H1 (cell line): ENCODE measurements around the gene TBP. TPM values are rescaled to one million over a fixed set of nuclear protein-coding genes. Genes with fewer than 3 reads are reported as not detected.

Experiments
- CTCF ChIA-PET: fragments of 300-600 bp; sonication (Branson Sonifier 250); formaldehyde crosslinking; loops from one replicate; lab custom pipeline; 2021; ENCODE audit not compliant: partially characterized antibody; lab: Charles Lee
- POLR2A ChIA-PET: fragments of 300-600 bp; sonication (Branson Sonifier 250); formaldehyde crosslinking; loops from one replicate; lab custom pipeline; 2021; ENCODE audit warnings: inconsistent platforms; ENCODE audit not compliant: partially characterized antibody; lab: Charles Lee
- DNase-seq, 2 experiments: peaks; one replicate each; pipeline versions ENCODE4 v3.0.0 to v3.0.0-alpha.2; 2010 to 2022; ENCODE audit warnings: low spot score in 2 of 2, low read depth in 1 of 2, mixed read lengths in 1 of 2
- FAIRE-seq: peaks from 2 replicates; lab custom pipeline; 2011; peaks lifted over from hg19 to GRCh38; lab: Jason Lieb, UNC
- H2AFZ ChIP-seq: 2 replicates; pipeline ENCODE4 v1.8.1; 2012; ENCODE audit warnings: low read length, inconsistent platforms
- H2AK5ac ChIP-seq: 2 replicates; pipeline ENCODE4 v1.6.1; 2013; ENCODE audit warnings: low read depth, low read length
- H2BK120ac ChIP-seq: replicated peaks from 2 replicates; pipeline ENCODE3; 2013; ENCODE audit warnings: low read depth, low read length, inconsistent platforms
- H2BK12ac ChIP-seq: 2 replicates; pipeline ENCODE4 v1.6.1; 2013; ENCODE audit warnings: low read depth, low read length
- H2BK15ac ChIP-seq: 2 replicates; pipeline ENCODE4 v1.6.1; 2013; ENCODE audit warnings: low read length
- H2BK20ac ChIP-seq: 2 replicates; pipeline ENCODE4 v1.6.1; 2013; ENCODE audit warnings: low read length
- H2BK5ac ChIP-seq: 2 replicates; pipeline ENCODE4 v1.6.1; 2013; ENCODE audit warnings: low read depth, low read length
- H3K14ac ChIP-seq: 2 replicates; pipeline ENCODE4 v1.6.1; 2013; ENCODE audit warnings: inconsistent platforms; ENCODE audit not compliant: insufficient read length
- H3K18ac ChIP-seq: 2 replicates; pipeline ENCODE4 v1.6.1; 2013; ENCODE audit warnings: low read length; ENCODE audit errors: extremely low read depth
- H3K23ac ChIP-seq: 2 replicates; pipeline ENCODE4 v1.6.1; 2013; ENCODE audit warnings: inconsistent platforms; ENCODE audit not compliant: insufficient read length
- H3K23me2 ChIP-seq: 2 replicates; pipeline ENCODE4 v1.6.1; 2013; ENCODE audit warnings: low read depth, low read length
- H3K27ac ChIP-seq: 2 replicates; pipeline ENCODE4 v1.6.1; 2011; ENCODE audit warnings: low read depth, low read length, inconsistent platforms
- H3K27me3 ChIP-seq, 4 experiments: replicated peaks in 1 of 4; 1 replicate in 1 of 4; 2 replicates in 3 of 4; pipeline versions ENCODE4 v1.6.1 to v1.8.1; 2011 to 2013; ENCODE audit warnings: low read length in 3 of 4, mild to moderate bottlenecking in 3 of 4, inconsistent platforms in 2 of 4, mixed read lengths in 2 of 4, moderate library complexity in 1 of 4; ENCODE audit not compliant: control insufficient read depth in 3 of 4, insufficient read depth in 3 of 4; ENCODE audit errors: extremely low read depth in 1 of 4
- H3K36me3 ChIP-seq, 4 experiments: 2 replicates each; pipeline versions ENCODE4 v1.6.1 to v1.8.1; 2011 to 2013; ENCODE audit warnings: mild to moderate bottlenecking in 4 of 4, low read length in 3 of 4, moderate library complexity in 2 of 4, control low read depth in 1 of 4, inconsistent platforms in 1 of 4; ENCODE audit not compliant: insufficient read depth in 4 of 4, control insufficient read depth in 2 of 4
- H3K4ac ChIP-seq: replicated peaks from 2 replicates; pipeline ENCODE3; 2013; ENCODE audit warnings: low read length, low read depth, mixed read lengths, inconsistent platforms; ENCODE audit not compliant: insufficient read length
- H3K4me1 ChIP-seq, 4 experiments: replicated peaks in 1 of 4; 1 replicate in 1 of 4; 2 replicates in 3 of 4; pipeline versions ENCODE4 v1.6.1 to v1.8.1; 2011 to 2013; ENCODE audit warnings: low read length in 3 of 4, inconsistent platforms in 2 of 4, mixed read lengths in 1 of 4; ENCODE audit not compliant: insufficient read depth in 4 of 4, control insufficient read depth in 3 of 4
- H3K4me2 ChIP-seq, 2 experiments: 2 replicates each; pipeline versions ENCODE4 v1.6.1 to v1.8.1; 2011 to 2013; ENCODE audit warnings: low read depth in 2 of 2, low read length in 2 of 2, control low read depth in 1 of 2, inconsistent platforms in 1 of 2, mild to moderate bottlenecking in 1 of 2; ENCODE audit not compliant: insufficient read depth in 1 of 2
- H3K4me3 ChIP-seq, 4 experiments: fragments of 200-600, 300-600 bp in 1 of 4; sonication (generic), shearing (Covaris generic), sonication (Bioruptor Twin) in 1 of 4; 2 replicates each; pipeline versions ENCODE4 v1.5.1 to v1.8.1; 2011 to 2016; ENCODE audit warnings: low read length in 4 of 4, low read depth in 3 of 4, control low read depth in 2 of 4, inconsistent platforms in 2 of 4, mild to moderate bottlenecking in 2 of 4, mixed read lengths in 1 of 4, moderate library complexity in 1 of 4; ENCODE audit not compliant: insufficient read depth in 2 of 4; ENCODE audit errors: extremely low read depth in 1 of 4
- H3K56ac ChIP-seq: replicated peaks from 2 replicates; pipeline ENCODE3; 2013; ENCODE audit warnings: low read depth, mild to moderate bottlenecking, mixed read lengths, low read length, inconsistent platforms; ENCODE audit not compliant: insufficient read length
- H3K79me1 ChIP-seq: 2 replicates; pipeline ENCODE4 v1.6.1; 2013; ENCODE audit warnings: low read depth, low read length, control low read depth
- H3K79me2 ChIP-seq, 2 experiments: 2 replicates each; pipeline versions ENCODE4 v1.6.1 to v1.8.1; 2012 to 2013; ENCODE audit warnings: low read length in 2 of 2, mild to moderate bottlenecking in 2 of 2, inconsistent platforms in 1 of 2; ENCODE audit not compliant: insufficient read depth in 2 of 2, control insufficient read depth in 1 of 2
- H3K9ac ChIP-seq, 4 experiments: replicated peaks in 1 of 4; 1 replicate in 1 of 4; 2 replicates in 3 of 4; pipeline versions ENCODE4 v1.6.1 to v1.8.1; 2011 to 2013; ENCODE audit warnings: low read depth in 3 of 4, low read length in 3 of 4, control low read depth in 2 of 4, mild to moderate bottlenecking in 2 of 4, moderate library complexity in 2 of 4, inconsistent platforms in 1 of 4; ENCODE audit errors: extremely low read depth in 1 of 4
- H3K9me3 ChIP-seq, 2 experiments: 2 replicates each; pipeline versions ENCODE4 v1.6.1 to v1.8.1; 2012 to 2013; ENCODE audit warnings: mild to moderate bottlenecking in 2 of 2, moderate library complexity in 2 of 2, control low read depth in 1 of 2, inconsistent platforms in 1 of 2, low read depth in 1 of 2, low read length in 1 of 2, mixed read lengths in 1 of 2; ENCODE audit not compliant: insufficient read depth in 2 of 2
- H4K20me1 ChIP-seq, 2 experiments: replicated peaks in 1 of 2; 2 replicates each; pipeline versions ENCODE3 to v1.8.1; 2011 to 2013; ENCODE audit warnings: inconsistent platforms in 2 of 2, low read length in 2 of 2, mild to moderate bottlenecking in 1 of 2; ENCODE audit not compliant: insufficient read depth in 2 of 2, control insufficient read depth in 1 of 2
- H4K5ac ChIP-seq: 2 replicates; pipeline ENCODE4 v1.6.1; 2013; ENCODE audit warnings: low read length, low read depth, mixed read lengths, inconsistent platforms; ENCODE audit not compliant: insufficient read length
- H4K8ac ChIP-seq: 2 replicates; pipeline ENCODE4 v1.8.0; 2013; ENCODE audit warnings: mild to moderate bottlenecking, moderate library complexity, low read length, inconsistent platforms; ENCODE audit not compliant: insufficient read depth; ENCODE audit errors: extremely low read depth
- H4K91ac ChIP-seq: replicated peaks from 2 replicates; pipeline ENCODE3; 2013; ENCODE audit warnings: low read length, mixed read lengths, inconsistent platforms; ENCODE audit not compliant: insufficient read length
- CEBPB ChIP-seq: IDR thresholded peaks from 2 replicates; pipeline ENCODE4 v1.6.1; 2012; ENCODE audit warnings: low read depth, low read length
- CHD1 ChIP-seq: IDR thresholded peaks from 2 replicates; pipeline ENCODE4 v1.6.1; 2012; ENCODE audit warnings: low read depth, low read length, improper control_type of control experiment
- EP300 ChIP-seq, 2 experiments: IDR thresholded peaks; 1 replicate in 1 of 2; 2 replicates in 1 of 2; pipeline ENCODE4 v1.6.1; 2011 to 2012; ENCODE audit warnings: low read depth in 2 of 2, low read length in 2 of 2, mild to moderate bottlenecking in 2 of 2, borderline replicate concordance in 1 of 2, inconsistent platforms in 1 of 2, moderate library complexity in 1 of 2
- POU5F1 ChIP-seq: IDR thresholded peaks from 2 replicates; pipeline ENCODE4 v1.6.1; 2011; ENCODE audit warnings: low read depth, mild to moderate bottlenecking, low read length, moderate library complexity
- RFX5 ChIP-seq: IDR thresholded peaks from 2 replicates; pipeline ENCODE4 v1.6.1; 2011; ENCODE audit warnings: low read depth, low read length, improper control_type of control experiment, borderline replicate concordance
- SIRT6 ChIP-seq: IDR thresholded peaks from one replicate; pipeline ENCODE4 v1.7.1; 2012; ENCODE audit warnings: low read length, inconsistent platforms
- SP1 ChIP-seq: IDR thresholded peaks from 2 replicates; pipeline ENCODE4 v1.6.1; 2011; ENCODE audit warnings: low read depth, low read length
- SP4 ChIP-seq: IDR thresholded peaks from 2 replicates; pipeline ENCODE4 v1.6.1; 2012; ENCODE audit warnings: low read length, inconsistent platforms
- TAF7 ChIP-seq: optimal IDR thresholded peaks from 2 replicates; pipeline ENCODE3; 2011; ENCODE audit warnings: low read depth, mild to moderate bottlenecking, inconsistent platforms, low read length, moderate library complexity, borderline replicate concordance
- WGBS, 2 experiments: shearing (Covaris generic) in 1 of 2; methylation state at CpG; one replicate each; pipeline versions ENCODE4 v1.1.6 to v1.1.7; 2013 to 2015; ENCODE audit warnings: low lambda C conversion rate in 2 of 2, mixed read lengths in 2 of 2, inconsistent platforms in 1 of 2, low coverage in 1 of 2, missing lambda C conversion rate in 1 of 2; ENCODE audit not compliant: insufficient replicate concordance in 2 of 2, insufficient coverage in 1 of 2, insufficient read length in 1 of 2; ENCODE audit errors: extremely low coverage in 1 of 2, missing lambda C conversion rate in 1 of 2; 5-methylcytosine and 5-hydroxymethylcytosine counted together
- polyA plus RNA-seq, 7 experiments: library from polyadenylated mRNA; depleted of rRNA in 3 of 7; stranded (reverse) in 5 of 7; unstranded in 2 of 7; fragments of >200 nt in 5 of 7; fragments of 200-250 nt in 2 of 7; gene quantifications; 1 replicate in 5 of 7; 2 replicates in 1 of 7; 4 replicates in 1 of 7; pipeline versions ENCODE4 v1.2.1 to v1.2.3, GENCODE V29; 2011 to 2013; ENCODE audit warnings: missing spikeins in 2 of 7, mixed read lengths in 2 of 7
- total RNA-seq: library from RNA; stranded (reverse); fragmentation: NEBNext Ultra II Directional; extraction: Animal tissue kit (Norgen Biotek cat#: 25700); gene quantifications from 2 replicates; pipeline ENCODE4 v1.2.1, GENCODE V29; 2021

The TBP gene
- total and polyA plus RNA-seq, 2 of the 8 experiments (the other 6 are each of a cell fraction or from before 2014, with no cell fraction given): 17.2 to 20.9 TPM

- Histone ChIP-seq H2BK15ac (no peak overlapping the region), H3K27me3 (no peaks in the 10 kb centered on the region), H3K9me3 (no peaks in the 10 kb centered on the region), H3K56ac (no peak overlapping the region), H2BK120ac (no peak overlapping the region), H3K4me1 (no peaks in the 10 kb centered on the region), H3K4me3 (no peak overlapping the region), H2BK5ac (no peak overlapping the region), H3K4ac (no peak overlapping the region), H2BK12ac (no peak overlapping the region), H3K27ac (no peak overlapping the region), H3K79me2 (no peaks in the 10 kb centered on the region), H4K5ac (no peak overlapping the region), H3K23me2 (no peaks in the 10 kb centered on the region), H2AFZ (no peak overlapping the region), H3K14ac (no peak overlapping the region), H2AK5ac (no peak overlapping the region), H3K9ac (no peak overlapping the region), H3K23ac (no peak overlapping the region), H3K79me1 (no peaks in the 10 kb centered on the region), H3K4me2 (no peak overlapping the region), H3K18ac (no peak overlapping the region), H4K91ac (no peak overlapping the region), H3K36me3 (no peaks in the 10 kb centered on the region), H2BK20ac (no peak overlapping the region), H4K8ac (no peak overlapping the region), H4K20me1 (no peaks in the 10 kb centered on the region)
- WGBS, 2 experiments: 90% methylated on average over 3 of the region's 3 CpGs; no CpG with 5 or more reads in 1 of the 2 experiments
- no peak for FAIRE-seq
- TF ChIP-seq SP4 (no peak), SP1 (no peak), CEBPB (no peak), CHD1 (no peak), SIRT6 (no peak), TAF7 (no peak), RFX5 (no peak), EP300 (IDR thresholded peaks at IDR 0.05; ENCODE audit: borderline replicate concordance in 1 of 2, low read depth in 2 of 2, low read length in 2 of 2) (no peak), POU5F1 (no peak)
- no peak for DNase-seq
- ChIA-PET POLR2A (no interaction called here), CTCF (no interaction called here)
Measured at GRCh38 chr6:170509723-170510018, 44.5 kb upstream of the TBP start.
